ENCODE results near the gene ACO1. TPM values are rescaled to one million over a fixed set of nuclear protein-coding genes. Genes with fewer than 3 reads are reported as not detected.

The ACO1 gene
- total RNA-seq, 2 donors from 2014 or later: 31.7 to 66.6 TPM

GRCh38 chr9:32344551-32345182, 39.8 kb upstream of the ACO1 start:
- H3K36me3 ChIP-seq: no peaks in the 10 kb centered on the region
- TF ChIP-seq CTCF (IDR thresholded peaks at IDR 0.05): no peak
- TF ChIP-seq POLR2A (IDR thresholded peaks at IDR 0.05): no peak
- no peak for TF ChIP-seq POLR2AphosphoS5 (IDR thresholded peaks at IDR 0.05)
- H3K9me3 ChIP-seq: no peaks in the 10 kb centered on the region
- 76% methylated on average over 6 of the region's 6 CpGs for WGBS
- H3K27ac ChIP-seq: no peak overlapping the region
- H3K4me3 ChIP-seq: no peak overlapping the region
- no peaks in the 10 kb centered on the region for H3K27me3 ChIP-seq (replicated peaks; ENCODE audit: insufficient read depth)
- no peak for DNase-seq (ENCODE audit: low spot score)
- intact Hi-C loops (cut with DNase I): no loop called here
- H3K4me1 ChIP-seq (replicated peaks): no peaks in the 10 kb centered on the region

- Histone ChIP-seq H3K4me1 (replicated peaks) (no peaks in the 10 kb centered on the region), H3K4me3 (no peak overlapping the region), H3K36me3 (no peaks in the 10 kb centered on the region), H3K27me3 (replicated peaks; ENCODE audit: insufficient read depth) (no peaks in the 10 kb centered on the region), H3K27ac (no peak overlapping the region), H3K9me3 (no peaks in the 10 kb centered on the region)
- no peak for DNase-seq (ENCODE audit: low spot score)
- 66% methylated on average over 5 of the region's 5 CpGs for WGBS
- intact Hi-C loops (cut with DNase I): no loop called here
- no peak for TF ChIP-seq POLR2A (IDR thresholded peaks at IDR 0.05)
- no peak for TF ChIP-seq CTCF (IDR thresholded peaks at IDR 0.05)
- no peak for TF ChIP-seq POLR2AphosphoS5 (IDR thresholded peaks at IDR 0.05)
These were observed 39.2 kb upstream of the ACO1 start for GRCh38 chr9:32345243-32345642.

GRCh38 chr9:32347571-32347970, 36.9 kb upstream of the ACO1 start:
- Histone ChIP-seq H3K27me3 (replicated peaks; ENCODE audit: insufficient read depth) (no peaks in the 10 kb centered on the region), H3K36me3 (no peaks in the 10 kb centered on the region), H3K4me1 (replicated peaks) (no peaks in the 10 kb centered on the region), H3K4me3 (no peak overlapping the region), H3K27ac (no peak overlapping the region), H3K9me3 (no peaks in the 10 kb centered on the region)
- intact Hi-C loops (cut with DNase I): no loop called here
- DNase-seq (ENCODE audit: low spot score): no peak
- TF ChIP-seq POLR2A (IDR thresholded peaks at IDR 0.05) (no peak), POLR2AphosphoS5 (IDR thresholded peaks at IDR 0.05) (no peak), CTCF (IDR thresholded peaks at IDR 0.05) (no peak)
- WGBS: 80% methylated on average over 2 of the region's 2 CpGs

- Histone ChIP-seq H3K4me1 (replicated peaks) (no peaks in the 10 kb centered on the region), H3K36me3 (no peaks in the 10 kb centered on the region), H3K9me3 (no peaks in the 10 kb centered on the region), H3K27me3 (replicated peaks; ENCODE audit: insufficient read depth) (no peaks in the 10 kb centered on the region), H3K27ac (no peak overlapping the region), H3K4me3 (no peak overlapping the region)
- intact Hi-C loops (cut with DNase I): no loop called here
- DNase-seq (ENCODE audit: low spot score): no peak
- 67% methylated on average over 7 of the region's 7 CpGs for WGBS
- no peak for TF ChIP-seq POLR2AphosphoS5 (IDR thresholded peaks at IDR 0.05)
- no peak for TF ChIP-seq CTCF (IDR thresholded peaks at IDR 0.05)
- no peak for TF ChIP-seq POLR2A (IDR thresholded peaks at IDR 0.05)
These were observed 36.2 kb upstream of the ACO1 start for GRCh38 chr9:32348106-32348695.

GRCh38 chr9:32349013-32349412, 35.4 kb upstream of the ACO1 start:
- WGBS: 95% methylated on average over 3 of the region's 3 CpGs
- no peaks in the 10 kb centered on the region for H3K27me3 ChIP-seq (replicated peaks; ENCODE audit: insufficient read depth)
- no peak for TF ChIP-seq POLR2A (IDR thresholded peaks at IDR 0.05)
- no peak for TF ChIP-seq CTCF (IDR thresholded peaks at IDR 0.05)
- TF ChIP-seq POLR2AphosphoS5 (IDR thresholded peaks at IDR 0.05): no peak
- H3K27ac ChIP-seq: no peak overlapping the region
- intact Hi-C loops (cut with DNase I): no loop called here
- H3K4me1 ChIP-seq (replicated peaks): no peaks in the 10 kb centered on the region
- no peaks in the 10 kb centered on the region for H3K9me3 ChIP-seq
- DNase-seq (ENCODE audit: low spot score): no peak
- H3K4me3 ChIP-seq: no peak overlapping the region
- no peaks in the 10 kb centered on the region for H3K36me3 ChIP-seq
